ENCODE measurements around the gene TTF2.
"Not testable (repeated sequence)": the region's sequence is repeated elsewhere in the genome, so short reads cannot be mapped to it uniquely, and the experiment has no call there.

TTF2 gene

GRCh38 chr1:117098287-117098890, 38.3 kb downstream of the TTF2 start:
- no peak overlapping the region for H3K4me3 ChIP-seq (ENCODE audit: low read depth, low read length)
- no peak for TF ChIP-seq CTCF (IDR thresholded peaks at IDR 0.05; ENCODE audit: low read depth, low read length)

GRCh38 chr1:117101334-117101733, 41.2 kb downstream of the TTF2 start:
- no peak for TF ChIP-seq CTCF (IDR thresholded peaks at IDR 0.05; ENCODE audit: low read depth, low read length)
- H3K4me3 ChIP-seq (ENCODE audit: low read depth, low read length): no peak overlapping the region

GRCh38 chr1:117101858-117102257, 41.7 kb downstream of the TTF2 start:
- H3K4me3 ChIP-seq (ENCODE audit: low read depth, low read length): not testable (repeated sequence)

- no peak for TF ChIP-seq CTCF (IDR thresholded peaks at IDR 0.05; ENCODE audit: low read depth, low read length)
- H3K4me3 ChIP-seq (ENCODE audit: low read depth, low read length): no peak overlapping the region
Observed at GRCh38 chr1:117104986-117105385, 44.9 kb downstream of the TTF2 start.

GRCh38 chr1:117105722-117106121, 45.6 kb downstream of the TTF2 start:
- H3K4me3 ChIP-seq (ENCODE audit: low read depth, low read length): no peak overlapping the region
- TF ChIP-seq CTCF (IDR thresholded peaks at IDR 0.05; ENCODE audit: low read depth, low read length): no peak

- H3K4me3 ChIP-seq (ENCODE audit: low read depth, low read length): no peak overlapping the region
- no peak for TF ChIP-seq CTCF (IDR thresholded peaks at IDR 0.05; ENCODE audit: low read depth, low read length)
Observed at GRCh38 chr1:117106478-117106877, 46.4 kb downstream of the TTF2 start.

GRCh38 chr1:117107364-117107763, 47.2 kb downstream of the TTF2 start:
- TF ChIP-seq CTCF (IDR thresholded peaks at IDR 0.05; ENCODE audit: low read depth, low read length): no peak
- no peak overlapping the region for H3K4me3 ChIP-seq (ENCODE audit: low read depth, low read length)

GRCh38 chr1:117110774-117111173, 50.6 kb downstream of the TTF2 start:
- no peak for TF ChIP-seq CTCF (IDR thresholded peaks at IDR 0.05; ENCODE audit: low read depth, low read length)
- H3K4me3 ChIP-seq (ENCODE audit: low read depth, low read length): no peak overlapping the region
